SK-N-MC (cell line): ENCODE results near the gene P3R3URF.

Experiments
- EZH2 ChIP-seq: fragments of 200-600 bp; sonication (generic); IDR thresholded peaks from one replicate; pipeline ENCODE4 v1.6.1; 2017; ENCODE audit warnings: antibody characterized with exemption
- POLR2AphosphoS5 ChIP-seq: IDR thresholded peaks from 2 replicates; pipeline ENCODE4 v1.6.1; 2012; ENCODE audit warnings: mild to moderate bottlenecking, low read depth, low read length, borderline replicate concordance

DNA sequence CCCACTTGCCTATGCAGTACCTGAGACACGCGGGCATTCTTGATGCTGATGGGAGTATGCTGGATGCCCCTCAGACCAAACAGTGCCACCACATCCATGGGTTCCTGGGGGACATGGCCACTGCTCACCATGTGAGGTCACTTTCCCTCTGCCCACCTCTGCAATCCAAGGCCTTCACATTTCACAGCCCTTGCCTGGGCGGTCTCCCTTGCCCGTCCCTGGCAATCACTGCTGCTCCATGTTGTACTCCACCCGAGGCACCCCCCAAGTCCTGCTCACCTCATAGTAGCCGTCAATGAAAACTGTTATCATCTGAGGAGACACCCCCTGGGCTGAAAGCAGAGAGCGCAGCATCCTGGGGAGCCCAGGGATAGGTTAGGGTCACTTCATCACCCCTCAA, 17.0 kb upstream of the P3R3URF start:
- TF ChIP-seq POLR2AphosphoS5, result no peak
- TF ChIP-seq EZH2, result no peak
